Measurements from ENCODE around the gene NME3. TPM values are rescaled to one million over a fixed set of nuclear protein-coding genes. Genes with fewer than 3 reads are reported as not detected.

Gene NME3
- total and polyA plus RNA-seq, 12 donors: 0.95 to 1,073 (median 181) TPM

DNA sequence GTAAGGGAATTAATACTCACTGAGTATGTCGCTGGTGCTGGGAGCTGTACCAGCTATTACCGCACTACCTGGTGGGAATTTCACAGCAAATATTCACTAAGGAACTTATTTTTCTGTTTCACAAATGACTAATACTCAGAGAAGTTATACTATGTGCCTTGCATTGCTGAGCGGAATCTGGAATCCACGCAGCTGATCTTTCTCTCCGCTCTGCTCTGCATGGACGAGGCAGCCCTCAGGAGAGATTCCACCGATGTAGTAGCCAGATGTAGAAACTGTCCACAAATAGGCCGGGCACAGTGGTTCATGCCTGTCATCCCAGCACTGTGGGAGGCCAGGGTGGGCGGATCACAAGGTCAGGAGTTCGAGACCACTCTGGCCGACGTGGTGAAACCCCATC, 17.1 kb downstream of the NME3 start:
- H3K36me3 ChIP-seq (replicated peaks in 1 of 2): peaks cover 0 to 52% of the 10 kb centered on the region in 2 donors
- 89 to 99% (median 92%) methylated on average over 8 to 12 of the region's 12 CpGs for WGBS, 4 donors
- H3K9me3 ChIP-seq (replicated peaks in 1 of 3): no peaks in the 10 kb centered on the region
- H3K4me3 ChIP-seq: no peak overlapping the region
- H3K27ac ChIP-seq: no peak overlapping the region
- no peak for TF ChIP-seq POLR2A (IDR thresholded peaks at IDR 0.05)
- TF ChIP-seq, protein P1, sequence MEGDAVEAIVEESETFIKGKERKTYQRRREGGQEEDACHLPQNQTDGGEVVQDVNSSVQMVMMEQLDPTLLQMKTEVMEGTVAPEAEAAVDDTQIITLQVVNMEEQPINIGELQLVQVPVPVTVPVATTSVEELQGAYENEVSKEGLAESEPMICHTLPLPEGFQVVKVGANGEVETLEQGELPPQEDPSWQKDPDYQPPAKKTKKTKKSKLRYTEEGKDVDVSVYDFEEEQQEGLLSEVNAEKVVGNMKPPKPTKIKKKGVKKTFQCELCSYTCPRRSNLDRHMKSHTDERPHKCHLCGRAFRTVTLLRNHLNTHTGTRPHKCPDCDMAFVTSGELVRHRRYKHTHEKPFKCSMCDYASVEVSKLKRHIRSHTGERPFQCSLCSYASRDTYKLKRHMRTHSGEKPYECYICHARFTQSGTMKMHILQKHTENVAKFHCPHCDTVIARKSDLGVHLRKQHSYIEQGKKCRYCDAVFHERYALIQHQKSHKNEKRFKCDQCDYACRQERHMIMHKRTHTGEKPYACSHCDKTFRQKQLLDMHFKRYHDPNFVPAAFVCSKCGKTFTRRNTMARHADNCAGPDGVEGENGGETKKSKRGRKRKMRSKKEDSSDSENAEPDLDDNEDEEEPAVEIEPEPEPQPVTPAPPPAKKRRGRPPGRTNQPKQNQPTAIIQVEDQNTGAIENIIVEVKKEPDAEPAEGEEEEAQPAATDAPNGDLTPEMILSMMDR (IDR thresholded peaks at IDR 0.05): no peak
- H3K4me1 ChIP-seq (replicated peaks in 1 of 2): no peaks in the 10 kb centered on the region
- DNase-seq: no peak
- intact Hi-C loops (cut with DNase I): no loop called here
- H3K27me3 ChIP-seq: no peaks in the 10 kb centered on the region

DNA sequence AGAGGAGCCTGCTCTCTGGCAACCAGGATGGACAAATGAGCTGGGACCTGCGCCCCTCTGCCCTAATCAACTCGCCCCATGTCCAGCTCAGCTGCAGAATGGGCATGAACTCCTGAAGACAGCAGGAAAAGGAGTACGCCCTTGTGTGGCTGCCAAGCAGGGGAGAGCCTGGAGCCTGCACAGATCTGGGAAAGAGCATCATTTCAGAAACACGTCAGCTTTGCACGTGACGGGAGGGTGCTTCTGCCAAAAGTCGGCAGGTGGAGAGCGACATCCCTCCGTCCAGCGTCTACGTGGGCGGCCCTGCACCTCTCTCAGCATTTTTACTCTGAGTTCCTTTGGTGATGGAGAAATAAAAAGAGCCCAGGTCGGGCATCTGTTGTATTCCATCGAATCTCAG, 18.5 kb downstream of the NME3 start:
- peaks cover 0 to 58% of the 10 kb centered on the region in 2 donors for H3K36me3 ChIP-seq (replicated peaks in 1 of 2)
- H3K4me3 ChIP-seq: no peak overlapping the region
- WGBS, 4 donors: 87 to 97% (median 95%) methylated on average over 14 of the region's 14 CpGs
- TF ChIP-seq, protein P1 (IDR thresholded peaks at IDR 0.05): no peak
- no peak for TF ChIP-seq POLR2A (IDR thresholded peaks at IDR 0.05)
- no peaks in the 10 kb centered on the region for H3K4me1 ChIP-seq (replicated peaks in 1 of 2)
- H3K27ac ChIP-seq: no peak overlapping the region
- H3K27me3 ChIP-seq: no peaks in the 10 kb centered on the region
- intact Hi-C loops (cut with DNase I): no loop called here
- no peaks in the 10 kb centered on the region for H3K9me3 ChIP-seq (replicated peaks in 1 of 3)
- DNase-seq: no peak

DNA sequence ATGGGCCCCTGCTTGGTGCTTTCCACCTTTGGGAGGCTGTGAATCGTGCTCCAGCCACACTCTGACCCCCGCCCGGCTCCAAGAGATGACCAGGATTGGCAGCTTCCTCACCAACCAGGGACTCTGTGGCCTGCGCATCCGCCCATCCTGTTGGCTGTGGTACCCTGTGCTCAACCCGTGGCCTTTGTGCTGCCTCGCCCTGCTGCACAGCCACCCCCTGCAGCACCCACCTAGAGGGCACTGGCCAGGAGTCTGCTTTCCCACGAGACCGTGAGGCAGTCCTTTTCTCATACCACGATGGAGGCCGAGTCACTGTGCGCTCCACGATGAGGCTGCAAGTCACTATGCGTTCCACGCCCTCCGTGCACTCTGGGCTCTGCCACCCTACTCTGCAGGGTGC, 19.4 kb downstream of the NME3 start:
- intact Hi-C loops (cut with DNase I): no loop called here
- 94 to 95% (median 95%) methylated on average over 13 to 16 of the region's 16 CpGs for WGBS, 4 donors
- H3K4me3 ChIP-seq: no peak overlapping the region

DNA sequence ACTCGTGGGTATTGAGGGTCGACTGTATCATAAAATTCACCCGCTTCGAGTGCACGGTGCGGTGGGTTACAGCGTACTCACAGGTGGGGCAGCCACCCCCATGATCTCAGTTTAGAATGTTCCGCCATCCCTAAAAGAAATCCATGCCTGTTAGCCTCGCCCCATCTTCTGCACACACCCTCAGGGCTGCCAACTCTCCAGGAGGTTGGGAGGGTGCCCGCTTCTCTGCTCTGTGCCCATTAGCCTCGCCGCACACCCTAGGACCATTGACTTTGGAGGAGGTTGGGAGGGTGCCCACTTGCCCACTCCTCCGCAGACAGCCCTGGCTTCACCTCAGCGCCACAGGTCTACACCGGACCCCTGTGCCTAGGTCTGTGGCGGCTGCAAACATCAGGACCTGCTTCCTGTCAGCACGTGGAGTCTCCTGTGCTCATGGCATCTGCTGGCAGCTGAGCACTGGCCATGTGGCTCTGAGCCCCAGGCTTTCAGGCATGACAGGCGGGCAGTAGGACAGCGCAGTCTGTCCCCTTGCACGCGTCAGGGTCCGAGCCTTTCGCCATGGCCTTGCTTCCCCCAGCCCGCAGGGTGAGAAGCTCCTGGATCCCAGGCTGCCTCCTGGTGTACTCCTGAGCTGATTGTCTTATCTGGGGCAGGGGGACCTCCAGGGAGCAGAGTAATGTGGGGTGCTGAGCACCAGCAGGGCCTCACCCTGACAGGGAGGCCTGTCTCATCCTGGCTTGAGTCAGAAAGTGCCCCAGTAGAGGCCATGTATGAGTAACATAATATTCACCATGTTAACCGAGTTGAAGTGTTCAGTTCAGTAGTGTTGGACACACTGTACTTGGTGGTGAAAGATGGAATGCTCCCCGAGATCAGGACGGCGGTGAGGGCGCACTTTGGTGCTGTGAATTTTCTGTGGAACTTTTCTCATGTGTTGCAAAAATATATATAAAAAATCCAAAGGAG, 21.9 kb downstream of the NME3 start:
- no peak for DNase-seq
- peaks cover 0 to 76% of the 10 kb centered on the region in 2 donors for H3K36me3 ChIP-seq (replicated peaks in 1 of 2)
- no peaks in the 10 kb centered on the region for H3K9me3 ChIP-seq (replicated peaks in 1 of 3)
- WGBS, 4 donors: 93 to 96% (median 95%) methylated on average over 19 to 29 of the region's 29 CpGs
- no peak overlapping the region for H3K4me3 ChIP-seq
- no peaks in the 10 kb centered on the region for H3K4me1 ChIP-seq (replicated peaks in 1 of 2)
- no peak overlapping the region for H3K27ac ChIP-seq
- TF ChIP-seq, protein P1 (IDR thresholded peaks at IDR 0.05): no peak
- TF ChIP-seq POLR2A (IDR thresholded peaks at IDR 0.05): no peak
- H3K27me3 ChIP-seq: no peaks in the 10 kb centered on the region
- intact Hi-C loops (cut with DNase I): loop anchor here in 1 of 2 donors (10.0 kb wide), 1 partner anchor 75 kb away; the partner anchor contains the start of gene JPT2

More for the DNA sequence above, 19.4 kb downstream of the NME3 start:
- no peak for TF ChIP-seq POLR2A (IDR thresholded peaks at IDR 0.05)
- TF ChIP-seq, protein P1 (IDR thresholded peaks at IDR 0.05): no peak
- Histone ChIP-seq H3K4me1 (replicated peaks in 1 of 2) (no peaks in the 10 kb centered on the region), H3K9me3 (replicated peaks in 1 of 3) (no peaks in the 10 kb centered on the region), H3K36me3 (replicated peaks in 1 of 2) (peaks cover 0 to 63% of the 10 kb centered on the region in 2 donors), H3K27ac (no peak overlapping the region), H3K27me3 (no peaks in the 10 kb centered on the region)
- DNase-seq: no peak
